H1 (cell line): ENCODE measurements around the gene CRISPLD2.
A peak's percentile ranks its signal among the peaks of the same experiment; 100 is the strongest.

Source experiments
- ASH2L ChIP-seq: fragments of 200-600, 300-600 bp; sonication (generic); IDR thresholded peaks from one replicate; pipeline ENCODE4 v1.7.1; 2017; ENCODE audit warnings: low read length
- CTCF ChIP-seq, 3 experiments: IDR thresholded peaks; 1 replicate in 2 of 3; 2 replicates in 1 of 3; pipeline versions ENCODE4 v1.5.1 to v1.6.1; 2011; ENCODE audit warnings: low read length in 3 of 3, mild to moderate bottlenecking in 3 of 3, inconsistent platforms in 2 of 3, low read depth in 1 of 3, moderate library complexity in 1 of 3; ENCODE audit not compliant: insufficient read depth in 1 of 3; ENCODE audit errors: control extremely low read depth in 1 of 3
- EZH2 ChIP-seq: fragments of 200-600 bp; sonication (generic); IDR thresholded peaks from 2 replicates; pipeline ENCODE4 v1.7.1; 2012; ENCODE audit warnings: low read depth, mild to moderate bottlenecking, moderate library complexity, low read length, inconsistent platforms; ENCODE audit not compliant: severe bottlenecking
- POLR2A ChIP-seq, 2 experiments: IDR thresholded peaks; 1 replicate in 1 of 2; 2 replicates in 1 of 2; pipeline ENCODE4 v1.6.1; 2011; ENCODE audit warnings: low read depth in 2 of 2, low read length in 2 of 2, mild to moderate bottlenecking in 2 of 2; ENCODE audit errors: control extremely low read depth in 1 of 2
- POLR2AphosphoS5 ChIP-seq: IDR thresholded peaks from 2 replicates; pipeline ENCODE4 v1.6.1; 2011; ENCODE audit warnings: low read depth, low read length
- RBBP5 ChIP-seq: IDR thresholded peaks from 2 replicates; pipeline ENCODE4 v1.7.1; 2012; ENCODE audit warnings: low read depth, mild to moderate bottlenecking, inconsistent platforms, low read length, moderate library complexity, borderline replicate concordance
- RFX5 ChIP-seq: IDR thresholded peaks from 2 replicates; pipeline ENCODE4 v1.6.1; 2011; ENCODE audit warnings: low read depth, low read length, improper control_type of control experiment, borderline replicate concordance
- SIRT6 ChIP-seq: IDR thresholded peaks from one replicate; pipeline ENCODE4 v1.7.1; 2012; ENCODE audit warnings: low read length, inconsistent platforms
- TAF1 ChIP-seq: IDR thresholded peaks from 2 replicates; pipeline ENCODE4 v1.6.1; 2011; ENCODE audit warnings: mild to moderate bottlenecking, low read depth, low read length
- USF2 ChIP-seq: IDR thresholded peaks from 2 replicates; pipeline ENCODE4 v1.6.1; 2011; ENCODE audit warnings: low read length, improper control_type of control experiment
- YY1 ChIP-seq: IDR thresholded peaks from 2 replicates; pipeline ENCODE4 v1.6.1; 2011; ENCODE audit warnings: low read depth, mild to moderate bottlenecking, low read length

GRCh38 chr16:84957792-84958191 is 138.0 kb downstream of the CRISPLD2 start:
- TF ChIP-seq TAF1 (no peak), RFX5 (no peak), ASH2L (no peak), EZH2 (no peak), CTCF (IDR thresholded peaks at IDR 0.05; ENCODE audit: control extremely low read depth in 1 of 3, insufficient read depth in 1 of 3, low read depth in 1 of 3, low read length in 3 of 3) (no peak), YY1 (no peak), SIRT6 (no peak), RBBP5 (no peak), USF2 (peak; percentile 39; the same call in 1 of the 2 replicates), POLR2AphosphoS5 (no peak), POLR2A (IDR thresholded peaks at IDR 0.05; ENCODE audit: control extremely low read depth in 1 of 2, low read depth in 2 of 2, low read length in 2 of 2) (no peak)
